CD4-positive, alpha-beta T cell treated with Interleukin-15 for 4 hours (primary cell): ENCODE data around the gene MAD1L1.

Experiments
- DNase-seq: peaks from one replicate; pipeline ENCODE4 v3.0.0-alpha.2; 2020; ENCODE audit warnings: low spot score

MAD1L1 gene

GRCh38 chr7:2086229-2086628, 146.5 kb downstream of the MAD1L1 start:
- no peak for DNase-seq

DNA sequence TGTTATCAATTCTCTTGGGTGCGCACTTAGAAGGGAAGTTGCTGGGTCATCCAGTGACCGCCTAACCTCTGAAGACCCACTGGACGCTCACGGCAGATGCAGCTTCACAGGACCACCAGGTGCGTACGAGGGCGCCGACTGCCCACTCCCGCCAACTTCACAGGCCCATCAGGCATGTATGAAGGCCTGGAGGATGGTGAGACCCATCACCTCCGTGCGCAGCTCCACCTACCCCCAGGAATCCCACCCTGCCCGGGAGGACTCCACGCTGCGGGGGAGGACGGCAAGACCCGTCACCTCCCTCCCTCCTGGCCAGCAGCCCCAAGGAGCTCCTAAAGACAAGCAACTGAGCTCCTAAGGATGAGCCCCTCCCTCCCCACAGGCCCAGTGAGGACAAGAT, 146.9 kb downstream of the MAD1L1 start:
- DNase-seq, result no peak

- no peak for DNase-seq
Measured at GRCh38 chr7:2084781-2085505, 147.8 kb downstream of the MAD1L1 start.

- DNase-seq, result no peak
Measured at GRCh38 chr7:2084331-2084730, 148.4 kb downstream of the MAD1L1 start.

- DNase-seq, result no peak
Measured at GRCh38 chr7:2083362-2083761, 149.4 kb downstream of the MAD1L1 start.

DNA sequence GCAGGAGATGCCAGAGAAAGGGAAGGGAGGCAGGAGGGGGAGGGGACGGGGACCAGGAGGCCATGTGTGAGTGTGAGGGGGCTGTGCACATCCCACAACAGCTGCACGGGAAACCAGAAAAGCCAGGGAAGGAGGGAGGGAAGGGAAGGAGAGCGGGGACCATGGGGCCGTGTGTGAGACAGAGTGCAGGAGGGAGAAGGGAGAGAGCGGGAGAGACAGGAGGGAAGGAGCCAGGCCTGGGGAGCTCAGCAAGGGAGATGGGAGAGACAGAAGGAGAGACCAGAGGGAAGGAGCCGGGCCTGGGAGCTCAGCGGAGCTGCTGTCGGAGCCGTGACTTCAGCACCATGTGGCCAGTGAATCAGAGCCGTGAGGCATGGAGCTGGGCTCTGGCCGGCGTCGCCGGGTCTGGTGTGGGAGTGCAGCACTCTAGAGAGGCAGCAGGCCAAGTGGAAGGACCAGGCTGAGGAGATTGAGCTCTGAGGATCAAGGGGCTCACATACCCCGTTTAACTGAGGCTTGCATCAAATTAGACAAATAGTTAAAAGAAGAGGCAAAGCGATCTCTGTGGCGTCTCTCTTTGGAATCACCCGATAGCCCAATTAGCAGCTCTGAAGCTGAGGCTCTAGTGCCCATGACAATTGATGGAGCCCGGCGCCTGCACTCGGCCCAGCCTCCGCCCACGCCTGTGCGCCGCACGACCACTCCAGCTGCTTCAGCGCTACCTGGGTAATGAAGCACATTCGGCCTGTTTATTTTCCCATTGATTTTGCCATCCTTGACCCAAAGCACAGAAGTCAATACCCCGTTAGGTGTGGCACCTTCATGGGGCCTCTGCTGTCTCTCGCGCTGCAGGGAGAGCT, 150.4 kb downstream of the MAD1L1 start:
- no peak for DNase-seq

DNA sequence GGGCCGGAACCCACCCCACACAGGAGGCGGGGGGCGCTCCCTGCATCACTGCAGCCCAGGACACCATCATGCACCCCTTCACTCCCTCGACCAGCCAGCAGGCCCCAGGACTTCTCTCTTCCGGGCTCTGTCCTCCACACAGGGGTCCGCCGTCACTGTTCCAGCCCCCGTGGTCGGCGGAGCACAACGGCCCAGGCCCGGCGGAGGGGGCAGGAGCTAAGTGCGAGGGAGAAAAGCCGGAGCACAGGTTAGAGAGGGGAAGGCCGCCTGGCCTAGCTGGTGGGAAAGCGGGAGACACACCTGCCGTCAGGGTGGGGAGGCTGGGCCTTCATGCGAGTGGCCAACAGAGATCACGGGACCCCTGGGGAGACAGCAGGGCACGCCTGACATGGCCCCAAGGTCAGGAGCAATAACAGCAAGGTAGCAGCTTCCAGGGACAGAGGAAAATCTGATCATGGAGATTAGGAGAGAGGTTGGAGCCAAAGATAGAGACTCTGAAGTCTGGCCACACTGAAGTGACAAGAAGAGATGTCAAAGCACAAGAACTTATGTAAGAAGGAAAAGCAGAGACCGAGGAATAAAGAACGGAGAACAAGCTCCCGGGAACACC, 151.1 kb downstream of the MAD1L1 start:
- DNase-seq, result no peak

- no peak for DNase-seq
Measured at GRCh38 chr7:2080477-2080876, 152.3 kb downstream of the MAD1L1 start.

DNA sequence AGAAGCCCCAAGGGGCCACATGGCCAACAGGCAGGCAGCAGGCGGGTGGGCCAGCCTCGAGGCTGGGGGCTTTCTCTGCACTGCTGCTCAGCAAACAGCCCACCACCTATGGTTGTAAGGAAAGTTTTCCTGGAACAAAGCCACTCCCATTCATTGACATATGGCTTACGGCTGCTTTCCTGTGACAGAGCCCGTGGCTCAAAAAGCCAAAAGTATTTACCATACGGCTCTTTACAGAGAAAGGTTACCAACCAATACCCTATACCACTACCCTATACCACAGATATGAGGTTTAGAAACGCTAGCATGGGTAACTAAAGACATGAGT, 152.7 kb downstream of the MAD1L1 start:
- no peak for DNase-seq

- no peak for DNase-seq
Measured at GRCh38 chr7:2079332-2080059, 153.2 kb downstream of the MAD1L1 start.

- no peak for DNase-seq
Measured at GRCh38 chr7:2078899-2079298, 153.8 kb downstream of the MAD1L1 start.

- no peak for DNase-seq
Measured at GRCh38 chr7:2076649-2077064, 156.1 kb downstream of the MAD1L1 start.

DNA sequence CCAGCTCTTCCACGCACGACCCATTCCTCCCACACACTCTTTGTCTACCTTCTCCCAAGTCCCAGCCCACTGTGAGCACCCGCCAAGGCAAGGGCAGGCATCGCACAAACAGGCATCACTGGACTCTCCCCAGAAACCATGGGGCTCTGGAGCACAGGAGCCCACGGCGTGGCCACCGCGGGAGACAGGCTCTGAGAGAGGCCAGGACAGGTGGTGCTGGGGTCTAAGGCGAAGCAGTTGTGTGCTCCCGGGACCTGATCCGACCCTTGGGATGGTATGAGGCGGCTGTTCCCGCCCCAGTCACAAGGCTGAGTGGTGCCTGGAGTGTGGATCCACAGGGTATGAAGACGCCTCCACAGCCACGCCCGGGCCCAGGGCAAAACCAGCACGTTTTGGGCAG, 156.9 kb downstream of the MAD1L1 start:
- DNase-seq, result no peak

DNA sequence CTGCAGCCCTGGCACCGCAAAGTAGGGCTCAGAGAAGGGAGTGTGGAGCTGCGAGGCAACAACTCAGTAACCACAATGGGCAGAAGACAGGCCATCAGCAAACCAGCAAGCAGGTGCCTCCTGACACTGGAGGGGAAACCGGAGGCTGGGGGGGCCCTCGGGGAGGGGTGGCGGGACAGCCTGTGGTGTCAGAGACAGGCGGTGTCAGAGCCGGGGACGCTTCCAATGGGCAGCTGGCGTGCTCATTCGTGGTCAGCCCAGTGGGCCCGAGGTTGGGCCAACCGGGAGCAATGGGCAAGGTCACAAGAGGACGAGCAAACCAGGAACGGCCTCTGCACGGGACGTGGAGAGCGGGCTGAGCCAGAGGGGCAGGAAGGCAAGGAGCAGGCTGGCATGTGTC, 158.1 kb downstream of the MAD1L1 start:
- DNase-seq, result no peak

DNA sequence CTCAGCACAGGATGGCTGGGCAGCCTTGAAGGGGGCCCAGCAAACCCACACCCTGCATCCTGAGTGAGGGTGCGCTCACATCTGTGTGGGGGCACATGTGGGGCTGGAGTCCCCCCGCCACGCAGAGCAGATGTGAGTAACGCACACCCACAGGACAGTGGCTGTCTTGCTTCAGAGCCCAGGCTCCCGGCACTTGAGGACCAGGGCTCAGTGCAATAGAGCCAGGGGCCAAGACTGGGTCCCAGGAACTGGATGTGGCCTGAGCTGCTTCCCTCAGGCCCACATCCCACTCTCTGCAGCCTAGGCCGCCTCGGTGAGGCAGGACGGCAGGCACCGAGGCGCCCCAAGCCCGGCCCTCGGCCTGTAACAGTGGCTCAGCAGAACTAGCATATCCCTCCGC, 159.9 kb downstream of the MAD1L1 start:
- DNase-seq, result no peak

DNA sequence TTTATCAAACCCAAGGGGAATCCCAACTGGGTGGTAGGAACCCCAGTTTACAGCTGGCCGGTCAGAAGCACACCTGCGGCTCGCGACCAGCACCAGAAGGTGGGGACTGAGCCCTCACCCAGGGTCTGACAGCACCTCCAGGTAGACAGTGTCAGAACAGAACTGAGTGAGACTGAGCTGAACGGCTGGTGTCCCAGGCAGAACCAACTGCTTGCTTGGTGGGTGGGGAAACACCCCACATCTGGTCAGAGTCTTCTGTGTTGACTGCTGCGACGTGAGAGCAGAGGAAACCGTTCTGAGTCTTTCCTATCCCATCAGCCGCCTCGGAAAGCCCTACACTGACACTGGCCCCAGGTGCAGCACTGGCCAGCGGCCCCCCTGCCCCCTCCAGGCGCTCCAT, 160.7 kb downstream of the MAD1L1 start:
- no peak for DNase-seq

DNA sequence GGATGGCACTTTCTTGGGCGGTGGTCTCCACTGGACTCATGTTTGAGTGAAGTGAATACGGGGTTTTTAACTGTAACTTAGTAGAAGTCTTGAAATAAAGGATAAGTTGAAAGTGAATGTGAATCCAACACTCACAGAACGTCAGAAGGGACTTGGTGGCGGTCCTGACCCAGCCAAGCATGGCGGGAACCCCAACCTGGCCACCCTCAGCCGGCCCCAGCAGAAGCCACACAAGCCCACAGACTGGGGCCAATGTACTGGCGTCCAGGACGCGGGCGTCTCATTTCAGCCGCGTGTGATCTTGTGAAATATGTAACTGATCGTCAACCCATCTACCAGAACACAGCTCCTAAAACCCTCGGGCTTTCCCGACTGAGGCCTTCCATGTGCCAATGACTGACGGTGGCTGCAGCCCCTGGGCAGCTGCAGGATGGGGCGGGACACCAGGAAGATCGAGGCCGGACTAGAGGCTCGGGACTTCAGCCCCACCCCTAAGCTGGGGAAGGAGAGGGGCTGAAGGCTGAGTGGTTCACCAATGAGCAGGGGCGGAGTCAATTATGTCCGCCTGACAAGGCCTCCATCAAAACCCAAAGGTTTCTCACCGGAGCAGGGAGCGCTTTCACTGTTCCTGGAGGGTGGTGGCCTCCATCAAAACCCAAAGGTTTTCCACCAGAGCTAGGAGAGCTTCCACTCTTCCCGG, 161.5 kb downstream of the MAD1L1 start:
- DNase-seq, result no peak

GRCh38 chr7:2070151-2070763, 162.5 kb downstream of the MAD1L1 start:
- no peak for DNase-seq

DNA sequence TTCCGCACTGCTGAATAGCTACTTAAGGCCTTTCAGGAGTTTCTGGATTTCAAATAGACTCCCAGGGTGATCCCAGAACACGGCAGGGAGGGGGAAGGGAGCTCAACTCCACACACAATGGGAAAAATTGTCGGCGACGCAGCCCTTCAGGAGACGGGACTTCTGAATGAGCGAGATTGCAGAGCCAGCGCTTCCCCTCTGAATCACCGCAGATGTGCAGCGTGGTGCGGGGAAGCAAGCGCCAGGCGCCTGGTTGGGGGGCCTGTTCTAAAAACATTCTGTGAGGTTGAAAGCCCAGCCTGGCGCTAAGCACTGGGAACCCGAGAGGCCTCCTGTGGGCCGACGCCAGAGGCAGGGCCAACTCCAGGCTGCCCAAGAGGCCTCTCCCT, 163.3 kb downstream of the MAD1L1 start:
- no peak for DNase-seq

GRCh38 chr7:2068693-2069471, 163.9 kb downstream of the MAD1L1 start:
- no peak for DNase-seq
